ENCODE data around the gene KIAA0513.

The KIAA0513 gene

DNA sequence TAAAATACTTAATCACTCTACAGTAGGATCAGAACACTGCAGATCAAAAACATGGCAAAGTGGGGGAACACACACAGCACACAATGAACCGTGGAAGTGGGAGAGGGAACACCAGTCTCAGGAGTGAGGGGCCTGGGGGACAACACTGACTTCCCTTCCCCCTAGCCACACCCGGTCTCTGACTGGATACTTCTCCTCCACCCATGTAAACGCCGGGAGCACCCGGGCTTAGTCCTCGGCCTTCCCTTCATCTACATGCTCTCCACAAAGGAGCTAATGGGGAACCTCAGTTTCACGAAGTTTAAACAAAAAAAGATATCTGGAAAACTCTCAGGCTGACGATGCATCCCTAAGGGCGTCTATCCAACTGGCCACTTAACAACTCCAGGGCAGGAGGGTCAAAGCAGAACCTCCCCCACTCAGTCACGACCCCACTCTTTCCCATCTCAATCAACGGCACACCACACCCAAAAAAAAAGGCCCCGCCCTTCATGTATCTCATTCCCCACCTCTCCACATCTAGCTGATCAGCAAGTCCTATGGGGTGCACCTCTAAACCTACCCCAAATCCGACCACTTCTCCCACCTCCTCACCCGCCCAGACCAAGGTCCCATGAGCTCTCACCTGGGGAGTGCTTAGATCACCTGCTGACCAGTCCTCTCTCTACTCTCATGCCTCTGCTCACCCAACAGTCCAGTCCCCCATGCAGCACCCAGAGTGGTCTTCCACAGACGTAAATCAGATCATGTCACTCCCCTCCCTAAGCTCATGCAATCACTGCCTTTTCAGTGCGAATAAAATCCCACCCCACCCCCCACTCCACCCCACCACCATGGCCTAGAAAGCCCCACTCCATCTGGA lies 23.6 kb upstream of the KIAA0513 start:
- in situ Hi-C loops (cut with MboI; ENCODE audit: low sequenced_read_pairs) = no loop called here

DNA sequence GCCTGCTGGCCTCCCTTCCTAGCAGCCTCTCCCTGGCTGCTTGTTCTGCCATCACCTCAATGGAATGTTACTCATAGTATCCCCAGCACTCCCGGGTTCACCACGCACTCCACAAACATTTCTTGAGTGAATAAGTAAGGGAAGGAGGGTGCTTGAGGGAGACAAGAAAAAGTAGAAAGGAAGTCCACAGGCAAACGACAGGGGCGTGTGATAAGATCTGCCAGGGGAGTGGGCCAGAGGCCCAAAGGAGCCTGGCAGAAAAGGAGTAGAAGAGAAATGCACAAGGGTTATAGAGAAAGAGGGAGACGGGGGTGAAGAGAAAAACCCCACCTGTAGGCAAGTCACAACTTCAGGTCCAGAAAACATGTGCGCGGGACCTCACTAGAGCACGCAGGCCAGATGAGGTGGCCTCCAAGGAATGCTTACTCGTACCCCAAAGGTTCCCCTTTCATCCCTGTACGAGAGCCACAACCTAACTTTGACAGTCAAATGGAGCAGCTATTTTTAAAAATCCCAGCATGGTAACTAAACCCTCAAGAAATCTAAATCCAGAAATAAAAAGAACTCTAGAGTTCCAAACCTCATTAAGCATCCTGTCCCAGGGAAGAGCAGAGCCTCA lies 22.9 kb upstream of the KIAA0513 start:
- in situ Hi-C loops (cut with MboI; ENCODE audit: low sequenced_read_pairs) = no loop called here

DNA sequence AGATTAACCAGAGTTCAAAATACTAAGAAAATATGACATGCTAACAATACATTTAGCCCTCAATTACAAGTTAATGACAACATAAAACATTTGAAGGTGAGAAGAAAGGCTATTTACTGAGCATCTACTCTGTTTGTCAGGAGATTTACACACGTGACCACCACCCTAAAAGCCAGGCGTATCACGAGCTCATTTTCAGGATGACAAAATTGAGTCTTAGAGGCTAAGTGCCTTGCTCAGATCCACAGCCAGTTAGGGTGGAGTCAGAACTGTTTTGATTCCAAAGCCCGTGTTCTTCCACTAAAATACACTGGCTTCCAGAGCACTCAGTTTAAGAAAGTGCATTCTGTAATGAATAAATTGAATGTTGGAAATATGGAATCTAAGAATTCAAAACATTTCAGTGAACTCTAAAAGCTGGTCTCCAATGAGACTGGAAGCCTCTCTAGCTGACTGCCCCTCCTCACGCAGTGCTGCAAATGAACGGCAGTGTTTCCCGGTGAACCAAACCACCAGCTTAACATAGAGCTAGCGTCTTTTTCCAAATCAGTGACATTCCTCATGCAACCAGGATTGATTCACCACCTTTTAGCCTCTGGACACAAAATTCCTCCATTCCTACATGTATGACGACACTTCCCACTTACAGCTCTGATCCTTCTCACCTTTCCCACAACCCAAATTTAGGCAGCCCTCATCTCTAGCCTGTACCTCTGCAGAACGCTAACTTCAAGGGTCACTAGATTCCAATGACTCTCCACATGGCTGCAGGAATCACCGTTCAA lies 22.1 kb upstream of the KIAA0513 start:
- in situ Hi-C loops (cut with MboI; ENCODE audit: low sequenced_read_pairs) = no loop called here

DNA sequence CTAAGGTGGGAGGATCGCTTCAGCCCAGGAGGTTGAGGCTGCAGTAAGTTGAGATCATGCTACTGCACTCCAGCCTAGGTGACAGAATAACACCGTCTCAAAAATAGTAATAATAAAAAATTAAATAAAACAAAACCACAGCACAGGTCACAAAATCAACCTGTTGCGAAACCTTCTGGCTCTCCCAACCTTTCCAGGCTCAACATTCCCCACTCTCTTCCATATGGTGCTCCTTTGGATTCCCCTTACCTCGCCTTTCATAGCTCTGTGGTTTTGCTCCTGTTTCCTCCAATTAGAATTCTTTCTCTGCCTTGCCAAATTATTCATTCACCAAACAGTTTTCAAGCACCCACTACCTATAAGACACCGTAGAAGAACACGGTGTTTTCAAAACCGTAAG lies 21.0 kb upstream of the KIAA0513 start:
- in situ Hi-C loops (cut with MboI; ENCODE audit: low sequenced_read_pairs) = no loop called here

DNA sequence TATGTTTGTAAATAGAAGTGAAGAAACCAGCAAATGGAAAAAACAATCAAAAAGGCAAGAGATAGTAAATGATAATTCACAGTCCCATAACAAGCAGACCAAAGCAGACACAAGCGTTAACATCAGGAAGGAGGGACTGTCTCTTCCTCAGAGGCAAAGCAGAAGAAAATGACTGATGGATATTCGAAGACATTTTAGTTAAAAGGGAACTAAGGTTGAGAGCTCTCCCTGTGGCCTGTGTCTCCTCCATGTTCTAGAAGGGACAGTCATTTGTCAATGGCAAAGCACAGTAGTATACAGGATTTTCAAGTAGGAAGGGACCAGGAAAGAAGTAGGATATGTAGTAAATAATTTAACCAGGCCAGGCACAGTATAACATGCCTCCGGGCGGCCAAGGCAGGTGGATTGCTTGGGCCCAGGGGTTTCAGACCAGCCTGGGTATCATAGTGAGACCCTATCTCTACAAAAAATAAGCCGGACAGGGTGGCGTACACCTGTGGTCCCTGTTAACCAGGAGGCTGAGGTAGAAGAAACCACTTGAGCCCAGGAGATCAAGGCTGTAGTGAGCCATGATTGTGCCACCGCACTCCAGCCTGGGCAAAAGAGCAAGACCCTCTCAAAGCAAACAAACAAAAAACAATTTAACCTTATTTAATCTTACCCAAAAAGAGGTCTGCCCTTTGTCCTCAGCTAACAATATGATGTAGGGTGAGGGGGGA lies 19.9 kb upstream of the KIAA0513 start:
- in situ Hi-C loops (cut with MboI; ENCODE audit: low sequenced_read_pairs) = no loop called here

DNA sequence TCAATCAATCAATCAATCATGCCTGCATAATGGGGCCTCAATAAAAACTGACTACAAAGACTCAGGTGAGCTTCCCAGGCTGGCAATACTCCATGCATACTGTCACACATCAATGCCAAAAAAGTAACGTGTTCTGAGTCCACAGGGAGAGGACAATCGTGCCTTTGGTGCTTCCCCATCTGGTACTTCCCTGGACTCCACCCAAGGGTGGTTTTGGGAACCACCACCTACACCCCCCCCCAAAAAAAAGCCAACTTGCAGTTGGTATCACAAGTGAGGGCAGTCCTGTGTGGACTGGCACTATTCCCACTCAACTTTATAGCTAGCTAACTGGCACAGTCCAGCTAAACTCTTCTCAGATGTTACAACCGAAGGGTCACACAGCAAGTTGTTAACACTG lies 19.3 kb upstream of the KIAA0513 start:
- in situ Hi-C loops (cut with MboI; ENCODE audit: low sequenced_read_pairs) = no loop called here

DNA sequence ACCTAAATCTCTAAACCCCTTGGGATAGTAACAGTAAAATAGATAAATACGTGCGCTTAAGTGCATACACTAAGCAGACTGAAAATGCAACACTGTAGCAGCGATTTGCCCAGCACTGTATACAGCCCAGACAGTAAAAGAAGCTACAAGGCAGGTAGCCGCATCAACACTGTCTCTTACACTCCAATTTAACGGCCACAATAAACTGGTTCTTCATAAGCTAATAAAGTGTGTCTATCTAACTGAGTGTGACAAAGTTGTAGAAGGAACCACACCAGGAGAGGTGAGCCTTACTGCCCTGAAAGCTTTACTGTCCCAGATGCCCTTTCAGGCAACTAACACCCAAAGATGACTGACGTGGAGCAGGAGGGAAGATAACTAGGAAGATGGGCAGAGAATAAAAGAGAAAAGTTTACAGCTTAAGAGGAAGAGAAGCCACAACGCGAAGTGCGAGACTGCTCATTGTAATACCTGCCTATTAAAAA lies 17.1 kb upstream of the KIAA0513 start:
- in situ Hi-C loops (cut with MboI; ENCODE audit: low sequenced_read_pairs) = no loop called here

DNA sequence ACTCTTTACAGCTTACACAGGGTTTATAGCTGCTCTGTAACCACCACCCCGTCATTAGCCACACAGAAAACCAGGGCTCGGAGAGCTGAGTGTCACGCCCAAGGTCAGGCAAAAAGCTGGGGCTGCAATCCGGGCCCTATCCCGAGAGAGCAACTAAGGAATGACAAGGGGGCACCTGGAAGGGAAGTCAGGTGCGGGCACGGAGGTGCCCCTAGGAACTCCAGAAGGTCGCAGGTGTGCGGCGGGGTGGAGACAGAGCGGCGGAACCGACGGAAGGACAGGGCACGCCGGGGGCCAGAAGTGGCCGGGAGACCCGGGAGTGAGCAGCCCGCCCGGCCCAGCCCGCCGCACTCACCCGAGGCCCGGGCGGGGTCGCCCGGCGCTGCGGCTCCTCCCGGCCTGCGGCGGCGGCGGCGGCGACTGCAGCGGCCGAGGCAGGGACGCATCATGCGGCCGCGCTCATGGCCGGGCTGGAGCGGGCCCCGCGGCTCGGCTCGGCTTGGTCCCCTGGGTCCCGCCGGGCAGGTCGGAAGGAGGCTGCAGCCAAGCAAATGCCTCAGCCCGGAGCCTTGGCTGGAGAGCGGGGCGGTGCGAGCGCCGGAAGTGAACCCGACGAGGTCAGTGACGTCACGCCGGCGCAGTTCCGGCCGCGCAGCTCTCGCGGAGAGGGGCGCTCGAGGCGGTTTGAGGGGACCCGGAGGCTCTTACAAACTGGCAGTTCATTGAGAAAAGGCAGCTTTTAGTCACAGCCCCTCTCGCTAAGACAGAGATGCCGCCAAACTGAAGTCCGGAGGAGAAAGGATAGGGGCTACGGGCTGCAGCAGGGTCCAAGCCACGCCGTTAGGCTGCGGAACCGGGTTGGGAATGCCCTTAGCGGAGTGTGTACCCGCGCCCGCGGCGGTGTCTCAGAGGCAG lies 16.4 kb upstream of the KIAA0513 start, which contains the start of gene ZDHHC7:
ZDHHC7 (minus strand) TSS at position 605 of the 915 bp plus-strand sequence. CDS start 20,917 bp downstream, outside the sequence.
- in situ Hi-C loops (cut with MboI; ENCODE audit: low sequenced_read_pairs) = no loop called here

DNA sequence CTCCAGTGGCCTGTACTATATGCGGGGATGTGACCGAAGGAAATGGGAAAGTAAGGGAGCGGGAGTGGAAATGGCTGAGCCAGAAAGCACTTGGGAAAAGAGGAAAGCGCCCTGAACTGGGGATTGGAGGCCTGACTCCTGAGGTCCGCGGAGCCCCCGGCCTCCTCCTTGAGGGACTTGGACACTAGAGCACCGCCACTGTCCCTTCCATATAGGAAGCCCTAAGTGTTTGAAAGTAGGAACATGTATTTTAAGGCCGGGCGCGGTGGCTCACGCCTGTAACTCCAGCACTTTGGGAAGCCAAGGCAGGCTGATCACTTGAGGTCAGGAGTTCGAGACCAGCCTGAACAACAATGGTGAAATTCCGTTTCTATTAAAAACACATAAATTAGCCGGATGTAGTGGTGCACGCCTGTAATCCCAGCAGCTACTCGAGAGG lies 15.7 kb upstream of the KIAA0513 start:
- in situ Hi-C loops (cut with MboI; ENCODE audit: low sequenced_read_pairs) = no loop called here

DNA sequence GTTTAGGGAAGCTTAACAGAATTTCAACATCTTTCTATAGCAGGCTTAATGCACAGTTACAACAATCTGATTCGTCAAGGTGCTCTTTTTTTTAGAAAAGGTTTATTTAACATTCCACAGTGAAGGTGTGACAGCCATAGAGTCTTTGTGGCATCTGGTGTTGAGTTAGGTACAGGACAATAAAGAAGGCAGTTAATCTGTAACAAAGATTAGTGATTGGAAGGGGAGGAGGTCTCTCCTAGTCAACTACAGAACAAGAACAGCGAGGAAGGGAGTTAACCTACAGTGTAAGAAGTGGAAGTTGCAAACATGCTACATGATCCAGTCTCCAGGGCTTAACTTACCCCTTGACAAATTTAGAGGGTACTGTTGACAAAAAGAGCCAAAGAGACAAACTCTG lies 13.3 kb upstream of the KIAA0513 start:
- in situ Hi-C loops (cut with MboI; ENCODE audit: low sequenced_read_pairs) = no loop called here

DNA sequence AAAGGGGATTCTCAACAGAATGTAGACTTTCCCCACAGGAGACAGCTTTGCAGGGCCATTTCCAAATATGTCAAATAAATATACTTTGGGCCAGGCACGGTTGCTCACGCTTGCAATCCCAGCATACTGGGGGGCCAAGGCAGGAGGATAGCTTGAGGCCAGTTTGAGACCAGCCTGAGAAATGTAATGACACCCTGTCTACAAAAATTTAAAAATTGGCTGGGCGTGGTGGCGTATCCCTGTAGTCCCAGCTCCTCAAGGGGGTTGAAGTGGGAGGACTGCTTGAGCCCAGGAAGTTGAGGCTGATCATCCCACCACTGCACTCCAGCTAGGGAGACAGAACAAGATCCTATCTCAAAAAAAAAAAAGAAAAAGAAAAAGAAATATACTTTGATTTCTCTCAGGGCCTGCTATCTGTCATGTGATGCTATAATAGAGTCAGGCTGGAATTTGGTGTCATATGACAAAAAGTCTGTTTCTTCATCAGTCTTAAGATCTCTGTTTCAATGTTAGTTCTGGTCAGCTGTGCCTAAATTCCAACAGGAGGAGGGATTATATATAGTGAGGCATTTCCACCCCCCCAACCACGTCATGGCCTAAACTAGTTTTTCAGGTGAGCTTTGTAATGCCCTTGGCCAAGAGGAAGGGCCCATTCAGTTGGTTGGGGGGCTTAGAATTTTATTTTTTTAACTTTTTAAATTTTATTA lies 12.0 kb upstream of the KIAA0513 start:
- in situ Hi-C loops (cut with MboI; ENCODE audit: low sequenced_read_pairs) = no loop called here

DNA sequence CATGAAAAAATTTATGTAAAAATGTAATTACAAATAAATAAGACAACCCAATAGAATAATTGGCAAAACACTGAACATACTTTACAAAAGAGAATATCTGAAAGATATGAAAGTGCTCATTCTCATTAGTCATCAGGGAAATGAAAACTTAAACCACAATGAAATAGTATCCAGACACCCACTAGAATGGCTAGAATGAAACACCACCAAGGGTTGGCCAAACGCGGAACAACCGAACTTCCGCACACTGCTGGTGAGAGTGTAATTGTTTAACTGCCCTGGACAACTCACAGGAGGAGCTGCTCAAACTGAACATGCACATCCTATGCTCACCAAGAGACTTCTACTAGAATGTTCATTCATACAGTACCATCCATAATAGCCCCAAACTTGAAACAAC lies 10.4 kb upstream of the KIAA0513 start:
- in situ Hi-C loops (cut with MboI; ENCODE audit: low sequenced_read_pairs) = no loop called here

DNA sequence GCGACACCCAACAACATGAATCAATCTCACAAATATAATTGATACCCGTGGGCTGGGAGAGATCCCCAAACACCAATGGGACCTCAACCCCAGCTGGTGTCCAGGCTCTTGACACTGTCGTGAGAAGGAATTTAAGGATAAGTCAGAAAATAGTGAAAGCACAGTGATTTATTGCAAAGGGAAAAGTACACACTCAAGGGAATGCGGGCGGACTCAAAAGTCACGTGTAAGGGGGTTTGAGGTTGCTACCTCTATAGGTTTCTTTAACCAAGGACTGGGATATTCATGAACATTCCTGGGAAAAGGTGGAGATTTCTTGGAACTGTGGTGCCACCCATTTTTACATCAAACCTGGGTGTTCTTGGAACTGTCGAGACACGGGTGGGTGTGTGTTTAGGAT lies 10.0 kb upstream of the KIAA0513 start:
- in situ Hi-C loops (cut with MboI; ENCODE audit: low sequenced_read_pairs) = no loop called here

DNA sequence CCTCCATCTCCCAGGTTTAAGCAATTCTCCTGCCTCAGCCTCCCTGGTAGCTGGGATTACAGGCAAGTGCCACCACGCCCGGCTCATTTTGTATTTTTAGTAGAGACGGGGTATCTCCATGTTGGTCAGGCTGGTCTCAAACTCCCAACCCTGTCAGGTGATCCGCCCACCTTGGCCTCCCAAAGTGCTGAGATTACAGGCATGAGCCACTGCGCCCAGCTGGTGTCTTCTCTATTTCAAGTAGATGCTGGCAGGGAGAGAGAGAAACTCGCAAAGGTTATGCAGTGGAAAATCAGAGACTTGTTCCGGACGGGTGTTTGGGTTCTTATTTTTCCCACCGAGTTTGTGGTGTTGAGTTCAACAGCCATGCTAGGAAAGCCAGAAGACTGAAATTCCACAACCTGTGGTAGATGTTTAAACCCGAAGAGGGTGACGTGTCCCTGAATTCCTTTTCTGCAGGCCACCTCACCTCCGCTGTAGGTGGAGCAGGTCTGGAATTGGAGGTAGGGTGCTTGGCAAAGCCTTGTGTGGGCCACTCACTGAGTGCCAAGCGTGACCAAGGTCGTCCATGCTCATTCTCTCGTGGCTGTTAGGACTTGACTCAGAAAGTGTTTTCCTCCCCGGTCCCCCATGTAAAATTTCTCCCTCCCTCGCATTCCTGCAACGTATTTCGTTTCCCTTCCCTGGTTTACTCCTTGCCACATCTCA lies 8.9 kb upstream of the KIAA0513 start:
- in situ Hi-C loops (cut with MboI; ENCODE audit: low sequenced_read_pairs) = no loop called here

DNA sequence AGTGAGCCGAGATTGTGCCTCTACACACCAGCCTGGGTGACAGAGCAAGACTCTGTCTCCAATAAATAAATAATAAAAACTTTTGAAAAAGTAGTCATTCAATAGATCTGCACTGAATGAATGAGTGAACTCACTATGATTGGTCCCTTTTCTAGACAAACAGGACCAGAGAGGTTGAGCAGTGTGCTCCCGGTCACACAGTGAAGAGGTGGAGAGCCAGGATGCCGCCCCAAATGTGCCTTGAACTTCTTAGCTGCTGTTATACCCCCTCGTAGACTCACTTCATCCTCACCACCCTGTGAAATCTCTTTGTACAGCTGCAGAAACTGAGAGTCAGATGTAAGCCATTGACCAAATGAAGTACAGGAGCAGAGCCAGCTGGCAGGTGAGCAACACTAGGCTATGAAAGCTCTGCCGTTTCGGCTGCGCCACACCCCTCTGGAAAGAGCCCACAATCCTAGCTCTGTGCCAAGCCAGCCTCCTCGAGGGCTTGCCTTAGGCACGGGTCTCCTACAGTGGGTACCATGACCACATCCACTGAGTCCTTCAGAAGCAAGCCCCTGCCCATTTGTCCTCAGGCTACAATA lies 7.8 kb upstream of the KIAA0513 start:
- in situ Hi-C loops (cut with MboI; ENCODE audit: low sequenced_read_pairs) = no loop called here

DNA sequence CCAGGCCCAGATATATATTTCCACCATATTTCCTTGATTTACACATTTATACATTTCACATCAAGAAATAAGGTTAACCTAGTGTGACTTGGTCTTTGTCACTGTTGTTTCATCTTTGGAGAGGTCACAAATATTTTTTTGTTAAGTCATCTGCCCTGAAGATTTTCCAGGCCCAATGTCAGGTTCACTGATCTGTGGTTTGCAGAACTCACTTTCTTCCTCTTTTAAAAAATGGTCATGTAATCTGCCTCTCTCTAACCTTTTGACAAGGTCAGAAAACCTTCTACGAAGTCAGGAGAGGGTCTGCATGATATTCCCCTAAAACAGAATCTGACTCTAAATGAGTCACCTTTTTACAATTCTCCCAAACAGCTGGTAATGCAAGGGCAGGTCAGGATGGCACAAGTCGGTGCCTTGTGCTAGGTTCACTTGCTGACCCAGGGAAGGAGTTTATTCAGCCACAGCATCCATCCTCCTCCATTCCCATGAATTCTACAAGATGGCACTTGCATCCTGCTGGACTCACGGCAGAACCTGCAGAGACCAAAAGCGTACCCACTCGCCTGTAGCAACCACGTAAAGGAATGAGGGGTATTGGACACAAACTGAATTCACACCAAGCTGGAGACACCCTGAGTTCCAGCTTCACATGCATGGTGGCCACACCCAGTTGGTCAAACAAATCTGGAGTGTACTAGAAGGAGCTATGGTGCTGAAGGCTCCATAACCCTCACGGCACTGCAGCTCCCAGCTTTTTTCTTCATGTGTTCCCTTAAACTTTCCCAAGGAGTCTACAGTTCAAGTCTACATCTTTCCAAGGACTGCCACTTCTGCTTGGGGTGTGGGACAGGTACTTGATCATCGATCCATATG lies 1.6 kb upstream of the KIAA0513 start:
- in situ Hi-C loops (cut with MboI; ENCODE audit: low sequenced_read_pairs) = no loop called here

DNA sequence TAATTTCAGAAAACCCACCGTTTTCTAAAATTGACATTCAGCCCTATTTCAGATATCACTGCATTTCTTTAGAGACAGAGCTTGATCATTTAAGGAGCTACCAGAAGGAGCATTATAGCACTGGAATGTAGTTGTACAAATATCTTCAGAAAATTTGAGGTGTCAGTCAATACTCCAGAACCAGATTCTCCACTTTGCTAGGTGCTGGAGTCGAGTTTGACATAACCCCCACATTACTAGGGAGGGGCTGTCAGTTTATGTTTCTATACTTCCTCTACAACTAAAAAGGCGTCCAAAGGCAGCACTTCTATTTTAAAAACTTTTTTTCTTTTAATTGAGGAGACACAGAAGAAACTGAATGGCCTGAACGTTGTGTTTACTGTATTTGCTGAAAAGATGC lies 892 bp upstream of the KIAA0513 start:
- in situ Hi-C loops (cut with MboI; ENCODE audit: low sequenced_read_pairs) = no loop called here

All from HL-60/S4 treated with retinoic acid at 250 ng/mL for 4 days and 3 days (cell line).